K562 (cell line): ENCODE data around the gene KCNG4. TPM values are rescaled to one million over a fixed set of nuclear protein-coding genes. Genes with fewer than 3 reads are reported as not detected.

ENCODE experiments used
- CBFB ChIP-seq: sonication (generic); formaldehyde crosslinking; IDR thresholded peaks from 2 replicates; pipeline ENCODE4 v1.4.0; 2020; ENCODE audit warnings: mild to moderate bottlenecking, missing genetic modification reagents
- CREB1 ChIP-seq, 2 experiments: sonication (generic) in 1 of 2; formaldehyde crosslinking in 1 of 2; IDR thresholded peaks; 2 replicates each; pipeline versions ENCODE4 v1.6.1 to v1.8.0; 2012 to 2022; ENCODE audit warnings: inconsistent platforms in 1 of 2, mild to moderate bottlenecking in 1 of 2, missing genetic modification reagents in 1 of 2, moderate library complexity in 1 of 2
- CREM ChIP-seq: IDR thresholded peaks from 2 replicates; pipeline ENCODE4 v1.6.1; 2014; ENCODE audit warnings: antibody characterized with exemption, low read depth
- DEAF1 ChIP-seq: fragments of 450-650 bp; formaldehyde crosslinking; IDR thresholded peaks from 2 replicates; pipeline ENCODE4 v1.4.0; 2020; ENCODE audit warnings: mild to moderate bottlenecking, moderate library complexity
- E2F3 ChIP-seq: fragments of 250-450 bp; sonication (Bioruptor Pico); IDR thresholded peaks from 2 replicates; pipeline ENCODE4 v1.4.0; 2020; ENCODE audit warnings: mild to moderate bottlenecking
- ELK1 ChIP-seq: sonication (generic); formaldehyde crosslinking; IDR thresholded peaks from 2 replicates; pipeline ENCODE4 v1.8.1; 2022; ENCODE audit warnings: missing genetic modification reagents
- HES1 ChIP-seq: fragments of 450-650 bp; IDR thresholded peaks from 2 replicates; pipeline ENCODE4 v1.6.1; 2016; ENCODE audit warnings: low read depth, mild to moderate bottlenecking, moderate library complexity
- MCM5 ChIP-seq: fragments of 450-650 bp; IDR thresholded peaks from 2 replicates; pipeline ENCODE4 v1.6.1; 2016; ENCODE audit warnings: low read depth
- NFIX ChIP-seq: fragments of 250-450 bp; sonication (Bioruptor Pico); IDR thresholded peaks from 2 replicates; pipeline ENCODE4 v1.4.0; 2020; ENCODE audit warnings: low read depth, mild to moderate bottlenecking, moderate library complexity
- PCBP2 ChIP-seq: fragments of 200-400 bp; formaldehyde crosslinking; IDR thresholded peaks from 2 replicates; pipeline ENCODE4 v1.6.1; 2018; ENCODE audit warnings: low read length, low read depth, mild to moderate bottlenecking, moderate library complexity; ENCODE audit not compliant: poor library complexity, severe bottlenecking
- PHTF2 ChIP-seq: fragments of 250-450 bp; sonication (Bioruptor Pico); IDR thresholded peaks from 2 replicates; pipeline ENCODE4 v1.5.0; 2021; ENCODE audit warnings: mild to moderate bottlenecking
- PYGO2 ChIP-seq: fragments of 450-650 bp; IDR thresholded peaks from 2 replicates; pipeline ENCODE4 v1.6.1; 2016; ENCODE audit warnings: mild to moderate bottlenecking, missing genetic modification characterization, moderate library complexity, missing compliant biosample characterization
- RAD21 ChIP-seq, 2 experiments: fragments of 250-450 bp in 1 of 2; fragments of 450-650 bp in 1 of 2; sonication (Bioruptor Pico) in 1 of 2; formaldehyde crosslinking in 1 of 2; IDR thresholded peaks in 1 of 2; conservative IDR thresholded peaks in 1 of 2; 2 replicates each; pipeline versions ENCODE4 v1.4.0 to v1.8.0; 2020 to 2022; ENCODE audit warnings: mild to moderate bottlenecking in 2 of 2, moderate library complexity in 1 of 2
- SETDB1 ChIP-seq: IDR thresholded peaks from one replicate; pipeline ENCODE4 v1.6.1; 2012; ENCODE audit warnings: low read length, control low read depth, inconsistent platforms
- TFAM ChIP-seq: fragments of 250-450 bp; sonication (Bioruptor Pico); conservative IDR thresholded peaks from 2 replicates; pipeline ENCODE4 v1.5.0; 2021; ENCODE audit warnings: mild to moderate bottlenecking, moderate library complexity
- TOE1 ChIP-seq, 2 experiments: fragments of 450-650 bp in 1 of 2; sonication (generic) in 1 of 2; formaldehyde crosslinking in 1 of 2; IDR thresholded peaks; 2 replicates each; pipeline versions ENCODE4 v1.7.1 to v1.8.0; 2016 to 2022; ENCODE audit warnings: borderline replicate concordance in 2 of 2, mild to moderate bottlenecking in 2 of 2, antibody characterized with exemption in 1 of 2, inconsistent platforms in 1 of 2, low read depth in 1 of 2, missing genetic modification reagents in 1 of 2, moderate library complexity in 1 of 2
- ZC3H4 ChIP-seq: sonication (generic); formaldehyde crosslinking; IDR thresholded peaks from 2 replicates; pipeline ENCODE4 v1.9.0; 2021; ENCODE audit warnings: missing genetic modification reagents, borderline replicate concordance
- ZMIZ1 ChIP-seq, 2 experiments: fragments of 150-350 bp in 1 of 2; IDR thresholded peaks; 2 replicates each; pipeline ENCODE4 v1.6.1; 2012 to 2016; ENCODE audit warnings: low read depth in 2 of 2, low read length in 2 of 2, mild to moderate bottlenecking in 1 of 2, moderate library complexity in 1 of 2
- ZNF12 ChIP-seq: sonication (generic); formaldehyde crosslinking; IDR thresholded peaks from 2 replicates; pipeline ENCODE4 v1.4.0; 2020; ENCODE audit warnings: mild to moderate bottlenecking, missing genetic modification reagents
- ZNF584 ChIP-seq: fragments of 200-800 bp; sonication (Bioruptor generic); IDR thresholded peaks from 2 replicates; pipeline ENCODE4 v1.6.1; 2016; ENCODE audit warnings: low read depth, mild to moderate bottlenecking, missing genetic modification characterization, missing compliant biosample characterization
- polyA plus RNA-seq, 8 experiments: library from polyadenylated mRNA; depleted of rRNA in 4 of 8; stranded (reverse) in 5 of 8; unstranded in 3 of 8; fragments of >200 nt; fragmentation: Nextera tagmentation in 2 of 8; fragmentation: Illumina TruSeq in 1 of 8; extraction: Ambion mirVana in 2 of 8; extraction: Trizol in 1 of 8; gene quantifications; 2 replicates each; pipeline versions ENCODE4 v1.2.1 to v1.2.3, GENCODE V29; 2011 to 2014; ENCODE audit warnings: inconsistent platforms in 1 of 8, missing spikeins in 1 of 8
- total RNA-seq, 7 experiments: library from RNA; depleted of rRNA in 6 of 7; stranded (reverse); fragments of >200 nt in 6 of 7; fragmentation: Illumina TruSeq in 2 of 7; extraction: Trizol in 2 of 7; gene quantifications; 2 replicates each; pipeline versions ENCODE4 v1.2.1 to v1.2.3, GENCODE V29; 2011 to 2021; ENCODE audit warnings: low replicate concordance in 1 of 7

Gene KCNG4
- total and polyA plus RNA-seq, 9 of the 15 experiments (the other 6 are each of a cell fraction or from before 2014, with no cell fraction given) = not detected

- TF ChIP-seq DEAF1 = peak; percentile 61; the same call in 1 of the 2 replicates
- no peak for TF ChIP-seq CREB1 (IDR thresholded peaks at IDR 0.05)
- peak; percentile 62 for TF ChIP-seq CREB1 (CRISPR knock-in tag; IDR thresholded peaks at IDR 0.05)
- no peak for TF ChIP-seq PHTF2 (CRISPR knock-in tag)
- TF ChIP-seq TOE1 (IDR thresholded peaks at IDR 0.05; ENCODE audit: borderline replicate concordance) = no peak
- no peak for TF ChIP-seq TOE1 (CRISPR knock-in tag; IDR thresholded peaks at IDR 0.05; ENCODE audit: borderline replicate concordance, low read depth)
- no peak for TF ChIP-seq NFIX (CRISPR knock-in tag)
- TF ChIP-seq ZNF12 (CRISPR knock-in tag) = no peak
- TF ChIP-seq ZNF584 = no peak
- TF ChIP-seq CBFB (CRISPR knock-in tag) = no peak
- no peak for TF ChIP-seq ZC3H4 (CRISPR knock-in tag)
- TF ChIP-seq PYGO2 (tag) = no peak
- TF ChIP-seq SETDB1 = no peak
- TF ChIP-seq CREM = peak; percentile 74; the same call in 1 of the 2 replicates
- no peak for TF ChIP-seq TFAM
- TF ChIP-seq HES1 = no peak
- TF ChIP-seq MCM5 = no peak
- no peak for TF ChIP-seq E2F3
- TF ChIP-seq ELK1 = no peak
- peak; percentile 81 to 92 for TF ChIP-seq RAD21 (CRISPR knock-in tag; conservative IDR thresholded peaks at IDR 0.05 in 1 of 2, IDR thresholded peaks at IDR 0.05 in 1 of 2)
- TF ChIP-seq PCBP2 = no peak
- no peak for TF ChIP-seq ZMIZ1 (IDR thresholded peaks at IDR 0.05; ENCODE audit: low read depth in 2 of 2, low read length in 2 of 2)
Observed at GRCh38 chr16:84175350-84176081, 64.3 kb downstream of the KCNG4 start (continued).
